ENCODE measurements around the gene DENND5A.
"Not testable (repeated sequence)": the region's sequence is repeated elsewhere in the genome, so short reads cannot be mapped to it uniquely, and the experiment has no call there.

Gene DENND5A

DNA sequence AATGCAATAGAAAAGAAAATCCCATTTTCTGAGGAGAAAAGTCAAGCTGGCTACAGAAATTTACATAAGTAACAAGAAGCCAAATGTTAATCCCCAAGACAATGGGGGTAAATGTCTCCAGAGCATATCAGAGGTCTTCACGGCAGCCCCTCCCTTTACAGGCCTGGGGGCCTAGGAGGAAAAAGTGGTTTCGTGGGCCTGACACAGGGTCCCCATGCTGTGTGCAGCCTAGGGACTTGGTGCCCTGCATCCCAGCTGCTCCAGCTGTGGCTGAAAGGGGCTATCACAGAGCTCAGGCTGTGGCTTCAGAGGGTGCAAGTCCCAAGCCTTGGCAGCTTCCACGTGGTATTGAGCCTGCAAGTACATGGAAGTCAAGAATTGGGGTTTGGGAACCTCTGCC lies 76.3 kb downstream of the DENND5A start:
- in situ Hi-C loops (cut with HindIII; ENCODE audit: low pct_ligation_motif_present, low pct_unique_long_range_greater_than_20kb, low sequenced_read_pairs); DNase-seq: not testable (repeated sequence)

- in situ Hi-C loops (cut with HindIII; ENCODE audit: low pct_ligation_motif_present, low pct_unique_long_range_greater_than_20kb, low sequenced_read_pairs) = no loop called here
- no peak for DNase-seq
These were observed 77.5 kb downstream of the DENND5A start for GRCh38 chr11:9187616-9188015.

DNA sequence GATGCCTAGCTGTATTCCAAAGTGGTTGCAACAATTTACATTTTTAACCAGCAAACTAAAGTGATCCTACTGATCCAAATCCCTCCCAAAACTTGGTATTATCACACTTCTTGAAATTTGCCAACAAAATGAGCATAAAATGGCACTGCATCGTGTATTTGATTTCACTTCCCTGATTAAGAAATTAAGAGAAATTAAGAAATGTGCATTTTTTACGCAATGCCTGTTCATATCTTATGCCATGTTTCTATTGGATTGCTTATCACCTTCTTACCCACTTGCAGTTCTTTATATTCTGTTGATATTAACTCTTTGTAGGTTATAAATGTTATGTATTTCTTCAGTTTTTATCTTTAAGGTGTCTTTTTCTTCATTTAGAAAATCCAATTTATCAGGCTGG lies 80.6 kb downstream of the DENND5A start:
- no peak for DNase-seq
- in situ Hi-C loops (cut with HindIII; ENCODE audit: low pct_ligation_motif_present, low pct_unique_long_range_greater_than_20kb, low sequenced_read_pairs) = no loop called here

DNA sequence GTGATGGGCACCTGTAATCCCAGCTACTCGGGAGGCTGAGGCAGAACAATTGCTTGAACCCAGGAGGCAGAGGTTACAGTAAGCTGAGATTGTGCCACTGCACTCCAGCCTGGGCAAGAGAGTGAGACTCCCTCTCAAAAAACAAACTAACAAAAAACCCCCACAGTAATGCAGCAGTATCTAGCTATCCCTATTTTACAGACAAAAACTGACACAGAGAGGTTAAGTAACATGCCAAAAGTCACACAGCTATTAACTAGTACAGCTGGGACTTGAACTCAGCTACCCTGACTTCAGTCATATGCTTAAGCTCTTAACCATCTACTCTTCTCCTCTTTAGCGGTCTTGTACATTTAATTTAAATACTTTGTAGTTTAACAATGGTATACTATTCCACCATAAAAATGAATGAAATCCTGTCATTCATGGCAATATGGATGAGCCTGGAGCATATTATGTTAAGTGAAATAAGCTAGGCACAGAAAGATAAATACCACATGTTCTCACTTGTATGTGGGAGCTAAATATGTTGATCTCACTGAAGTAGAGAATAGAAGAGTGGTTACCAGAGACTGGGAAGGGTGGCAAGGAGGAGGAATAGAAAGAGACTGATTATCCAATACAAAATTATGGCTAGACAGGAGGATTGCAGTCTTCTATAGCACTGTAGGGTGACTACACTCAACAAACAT lies 82.8 kb downstream of the DENND5A start:
- no peak for DNase-seq
- in situ Hi-C loops (cut with HindIII; ENCODE audit: low pct_ligation_motif_present, low pct_unique_long_range_greater_than_20kb, low sequenced_read_pairs) = no loop called here

DNA sequence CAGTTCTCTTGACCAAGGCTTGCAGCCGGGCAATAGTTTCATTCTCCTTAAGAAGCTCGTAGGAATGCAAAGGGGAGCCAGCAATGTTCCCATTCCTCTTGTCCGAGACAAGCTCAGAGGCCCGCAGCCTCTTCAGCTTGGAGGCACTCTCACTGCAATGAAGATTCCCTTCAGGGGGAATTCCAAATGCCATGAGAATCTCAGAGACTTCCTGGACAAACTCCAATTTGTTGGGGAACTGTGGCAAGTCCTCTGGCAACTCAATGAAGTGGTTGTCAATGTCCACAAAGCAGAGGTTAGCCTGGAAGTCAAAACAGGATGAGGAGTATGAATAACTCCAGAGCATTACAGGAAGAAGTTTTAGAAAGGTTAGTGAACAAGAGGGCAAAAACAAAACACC lies 84.4 kb downstream of the DENND5A start:
- in situ Hi-C loops (cut with HindIII; ENCODE audit: low pct_ligation_motif_present, low pct_unique_long_range_greater_than_20kb, low sequenced_read_pairs) = no loop called here
- no peak for DNase-seq

- no peak for DNase-seq
- in situ Hi-C loops (cut with HindIII; ENCODE audit: low pct_ligation_motif_present, low pct_unique_long_range_greater_than_20kb, low sequenced_read_pairs) = no loop called here
These were observed 86.0 kb downstream of the DENND5A start for GRCh38 chr11:9179141-9179540.

- no peak for DNase-seq
- in situ Hi-C loops (cut with HindIII; ENCODE audit: low pct_ligation_motif_present, low pct_unique_long_range_greater_than_20kb, low sequenced_read_pairs) = no loop called here
These were observed 86.4 kb downstream of the DENND5A start for GRCh38 chr11:9178716-9179115.

- no peak for DNase-seq
- in situ Hi-C loops (cut with HindIII; ENCODE audit: low pct_ligation_motif_present, low pct_unique_long_range_greater_than_20kb, low sequenced_read_pairs) = no loop called here
These were observed 87.6 kb downstream of the DENND5A start for GRCh38 chr11:9177438-9178091.

DNA sequence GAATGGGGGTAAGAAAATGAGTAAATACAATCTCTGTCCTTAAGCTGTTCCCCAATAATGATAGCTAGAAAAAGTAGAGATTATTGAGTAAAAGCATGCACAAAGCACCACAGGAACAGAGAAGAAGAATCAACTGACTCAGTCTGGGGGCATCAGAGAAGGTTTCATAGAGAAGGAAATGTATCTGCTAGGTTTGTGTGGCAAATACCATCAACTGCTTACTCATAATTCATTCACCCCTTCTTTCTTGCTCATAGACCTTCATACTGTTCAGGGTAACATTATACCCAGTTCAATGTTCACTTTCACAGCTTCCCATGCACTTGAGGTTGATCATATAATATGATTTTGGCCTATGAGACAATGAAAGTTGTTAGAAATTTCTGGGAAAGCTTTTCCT lies 88.6 kb downstream of the DENND5A start:
- in situ Hi-C loops (cut with HindIII; ENCODE audit: low pct_ligation_motif_present, low pct_unique_long_range_greater_than_20kb, low sequenced_read_pairs) = no loop called here
- DNase-seq = no peak

DNA sequence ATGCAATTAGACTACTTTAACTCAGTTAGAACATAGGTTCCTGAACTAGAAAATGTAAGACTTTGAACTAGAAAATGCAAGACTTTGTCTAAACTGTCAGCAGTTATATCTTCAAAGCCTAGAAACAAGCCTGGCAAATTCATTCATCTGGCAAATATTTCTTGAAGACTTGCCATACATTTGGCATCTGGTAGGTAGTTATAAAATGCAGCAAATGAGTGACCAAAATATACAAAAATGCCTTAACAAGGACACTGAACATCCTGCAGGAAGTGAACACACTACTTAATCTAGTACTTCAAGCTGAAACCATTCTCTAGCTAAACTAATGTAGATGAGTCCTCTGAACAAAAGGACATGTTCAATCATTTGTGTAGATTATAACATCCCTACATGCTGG lies 89.0 kb downstream of the DENND5A start:
- no peak for DNase-seq
- in situ Hi-C loops (cut with HindIII; ENCODE audit: low pct_ligation_motif_present, low pct_unique_long_range_greater_than_20kb, low sequenced_read_pairs) = no loop called here

GRCh38 chr11:9172389-9172788 lies 92.8 kb downstream of the DENND5A start:
- no peak for DNase-seq
- in situ Hi-C loops (cut with HindIII; ENCODE audit: low pct_ligation_motif_present, low pct_unique_long_range_greater_than_20kb, low sequenced_read_pairs) = no loop called here

DNA sequence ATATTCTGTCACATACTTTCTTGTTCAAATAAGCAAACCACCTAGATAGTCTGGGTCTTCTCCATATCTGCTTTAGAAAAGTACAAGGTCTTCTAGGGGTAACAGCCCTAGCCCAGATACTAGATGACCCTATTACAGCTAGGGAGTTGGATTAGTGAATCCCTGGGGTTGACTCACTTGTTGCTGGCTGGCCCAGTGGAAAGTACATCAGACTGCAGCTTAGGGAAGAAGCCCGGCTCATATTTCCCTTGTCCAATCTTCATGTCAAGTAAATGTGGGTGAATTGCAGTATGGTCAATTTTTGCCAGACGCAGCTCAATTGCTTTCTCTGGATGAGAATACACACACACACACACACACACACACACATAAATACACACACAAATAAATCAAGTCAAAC lies 94.7 kb downstream of the DENND5A start:
- no peak for DNase-seq
- in situ Hi-C loops (cut with HindIII; ENCODE audit: low pct_ligation_motif_present, low pct_unique_long_range_greater_than_20kb, low sequenced_read_pairs) = no loop called here

DNA sequence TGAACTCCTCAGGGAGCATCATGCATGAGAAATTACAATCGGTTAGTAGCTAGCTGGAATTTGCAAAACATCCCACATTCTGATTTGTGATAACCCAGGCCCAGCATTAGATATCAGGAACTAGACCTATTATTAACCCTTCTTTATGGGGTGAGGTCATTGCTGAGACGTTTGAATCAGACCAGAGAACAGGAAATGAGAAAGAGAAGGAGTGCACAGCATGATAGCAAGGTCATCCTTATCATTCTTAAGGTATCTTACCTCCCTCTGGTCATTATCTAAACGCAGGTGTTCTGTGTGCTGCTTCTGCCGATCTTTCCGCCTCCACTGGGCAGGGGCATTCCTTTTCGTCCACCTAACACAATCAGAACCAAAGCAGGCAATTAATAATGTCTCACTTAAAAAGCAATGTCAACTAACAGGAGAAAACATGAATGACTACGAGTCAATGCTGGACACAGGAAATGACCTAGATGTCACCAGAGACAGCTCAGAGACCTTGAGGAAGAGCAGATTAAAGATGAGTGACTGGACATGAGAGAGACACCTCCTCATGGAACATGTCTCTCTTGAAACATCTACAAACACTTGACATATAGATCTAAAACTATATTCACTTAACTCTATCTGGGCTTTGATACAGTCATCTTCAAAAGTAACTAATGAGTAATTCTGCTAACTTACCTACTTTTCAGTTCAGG lies 95.4 kb downstream of the DENND5A start:
- in situ Hi-C loops (cut with HindIII; ENCODE audit: low pct_ligation_motif_present, low pct_unique_long_range_greater_than_20kb, low sequenced_read_pairs) = no loop called here
- DNase-seq = no peak

GRCh38 chr11:9161991-9162390 lies 103.2 kb downstream of the DENND5A start:
- DNase-seq; in situ Hi-C loops (cut with HindIII; ENCODE audit: low pct_ligation_motif_present, low pct_unique_long_range_greater_than_20kb, low sequenced_read_pairs): not testable (repeated sequence)

DNA sequence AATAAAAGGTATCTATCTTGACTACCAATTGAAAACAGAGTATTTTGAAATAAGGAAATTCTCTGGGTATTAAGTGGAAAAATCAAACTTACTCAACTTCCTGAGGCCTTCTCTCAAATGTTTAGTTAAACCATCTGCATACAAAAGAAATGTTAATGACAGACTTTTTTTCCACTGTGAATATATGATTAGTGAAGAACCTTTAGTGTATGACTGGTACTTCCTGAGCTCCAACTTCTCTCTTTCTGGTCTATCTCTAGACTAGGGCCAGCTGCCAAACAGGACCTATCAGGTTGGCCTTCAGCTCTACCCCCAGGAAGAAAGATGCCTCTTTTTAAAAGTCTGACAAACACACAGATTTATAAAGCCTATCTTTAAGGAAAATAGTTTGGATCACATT lies 105.0 kb downstream of the DENND5A start:
- DNase-seq = no peak
- in situ Hi-C loops (cut with HindIII; ENCODE audit: low pct_ligation_motif_present, low pct_unique_long_range_greater_than_20kb, low sequenced_read_pairs) = no loop called here

DNA sequence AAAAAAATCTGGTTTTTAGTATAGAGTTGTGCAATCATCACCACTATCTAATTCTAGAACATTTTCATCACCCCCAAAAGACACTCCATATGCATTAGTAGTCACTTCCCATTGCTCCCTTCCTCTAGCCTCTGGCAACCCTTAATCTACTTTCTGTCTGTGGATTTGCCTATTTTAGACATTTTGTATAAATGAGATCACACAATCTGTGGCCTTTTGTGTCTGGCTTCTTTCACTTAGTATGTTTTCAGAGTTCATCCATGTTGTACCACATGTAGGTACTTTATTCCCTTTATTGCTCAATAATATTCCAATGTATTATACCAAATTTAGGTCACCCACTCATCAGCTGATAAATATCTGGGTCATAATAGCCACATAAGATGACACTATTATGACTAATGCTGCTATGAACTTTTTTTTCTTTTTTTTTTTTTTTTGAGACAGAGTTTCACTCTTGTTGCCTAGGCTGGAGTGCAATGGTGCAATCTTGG lies 106.2 kb downstream of the DENND5A start:
- no peak for DNase-seq
- in situ Hi-C loops (cut with HindIII; ENCODE audit: low pct_ligation_motif_present, low pct_unique_long_range_greater_than_20kb, low sequenced_read_pairs) = no loop called here

- DNase-seq = no peak
- in situ Hi-C loops (cut with HindIII; ENCODE audit: low pct_ligation_motif_present, low pct_unique_long_range_greater_than_20kb, low sequenced_read_pairs) = no loop called here
These were observed 109.2 kb downstream of the DENND5A start for GRCh38 chr11:9155930-9156329.

GRCh38 chr11:9153651-9154050 lies 111.5 kb downstream of the DENND5A start:
- in situ Hi-C loops (cut with HindIII; ENCODE audit: low pct_ligation_motif_present, low pct_unique_long_range_greater_than_20kb, low sequenced_read_pairs) = no loop called here

DNA sequence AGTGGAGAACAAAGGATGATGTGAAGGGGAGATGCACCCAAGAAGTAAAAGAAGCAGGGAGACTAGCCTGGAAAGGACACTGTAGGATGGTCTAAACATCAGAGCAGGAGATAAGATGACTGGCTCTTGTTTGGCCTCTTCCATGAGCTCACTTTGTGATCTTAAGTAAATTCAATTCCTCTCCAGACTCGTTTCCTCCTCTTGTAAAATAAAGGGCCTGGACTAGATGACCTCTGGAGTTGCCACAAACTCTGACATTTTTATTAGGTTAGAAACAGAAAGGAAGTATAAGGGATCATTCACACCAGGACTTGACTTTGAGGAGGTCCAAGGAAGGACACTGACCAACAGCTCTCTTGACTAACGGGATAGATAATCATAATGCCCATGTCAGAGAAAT lies 113.5 kb downstream of the DENND5A start:
- DNase-seq = no peak
- in situ Hi-C loops (cut with HindIII; ENCODE audit: low pct_ligation_motif_present, low pct_unique_long_range_greater_than_20kb, low sequenced_read_pairs) = no loop called here

More at GRCh38 chr11:9153651-9154050, 111.5 kb downstream of the DENND5A start:
- no peak for DNase-seq

GRCh38 chr11:9150926-9151325 lies 114.2 kb downstream of the DENND5A start:
- in situ Hi-C loops (cut with HindIII; ENCODE audit: low pct_ligation_motif_present, low pct_unique_long_range_greater_than_20kb, low sequenced_read_pairs) = no loop called here
- DNase-seq = no peak

All from ACHN (cell line).